HG02981 (cell line): ENCODE measurements around the gene DNAJC22.

ENCODE experiments used
- ATAC-seq: cut with Tn5 transposase; IDR thresholded peaks from one replicate; pipeline ENCODE4 v1.9.1; 2021; ENCODE audit warnings: mild to moderate bottlenecking, moderate library complexity; ENCODE audit not compliant: unreplicated experiment

Gene DNAJC22

GRCh38 chr12:49342914-49343731, 3.6 kb upstream of the DNAJC22 start:
- no peak for ATAC-seq

- ATAC-seq, result no peak
These were observed 2.1 kb upstream of the DNAJC22 start for GRCh38 chr12:49344486-49345050.

- ATAC-seq, result no peak
These were observed 1.4 kb upstream of the DNAJC22 start for GRCh38 chr12:49345051-49345824.

- ATAC-seq, result no peak
These were observed 646 bp upstream of the DNAJC22 start for GRCh38 chr12:49345825-49346658.

- peak; percentile 52 for ATAC-seq
These were observed 864 bp downstream of the DNAJC22 start for GRCh38 chr12:49347311-49348193.

- no peak for ATAC-seq
These were observed 2.1 kb downstream of the DNAJC22 start for GRCh38 chr12:49348781-49349180.

- no peak for ATAC-seq
These were observed 2.6 kb downstream of the DNAJC22 start for GRCh38 chr12:49349266-49349665.

- ATAC-seq, result no peak
These were observed 5.7 kb downstream of the DNAJC22 start for GRCh38 chr12:49352351-49352750.

GRCh38 chr12:49355913-49356312, 9.2 kb downstream of the DNAJC22 start:
- ATAC-seq, result no peak

GRCh38 chr12:49357103-49357678, 10.5 kb downstream of the DNAJC22 start:
- ATAC-seq, result no peak

- ATAC-seq, result no peak
These were observed 11.9 kb downstream of the DNAJC22 start for GRCh38 chr12:49358483-49359141.

GRCh38 chr12:49359671-49360070, 13.0 kb downstream of the DNAJC22 start:
- ATAC-seq, result no peak

- no peak for ATAC-seq
These were observed 15.4 kb downstream of the DNAJC22 start for GRCh38 chr12:49362077-49362476.

GRCh38 chr12:49364989-49365388, 18.3 kb downstream of the DNAJC22 start:
- ATAC-seq, result no peak

- no peak for ATAC-seq
These were observed 18.9 kb downstream of the DNAJC22 start for GRCh38 chr12:49365542-49365941.

GRCh38 chr12:49366096-49366651, 19.5 kb downstream of the DNAJC22 start:
- no peak for ATAC-seq

GRCh38 chr12:49366652-49367380, 20.1 kb downstream of the DNAJC22 start:
- ATAC-seq, result peak; percentile 63
